ENCODE results near the gene PCNX4. TPM values are rescaled to one million over a fixed set of nuclear protein-coding genes. Genes with fewer than 3 reads are reported as not detected.

PCNX4 gene
- total RNA-seq, 2 experiments from 2014 or later: 26.3 to 26.9 TPM

GRCh38 chr14:60210703-60211102 lies 119.0 kb downstream of the PCNX4 start:
- Mint-ChIP-seq H3K27ac (no peak overlapping the region), H3K4me1 (ENCODE audit: low read depth) (peaks cover 10% of the 10 kb centered on the region), H3K36me3 (no peaks in the 10 kb centered on the region), H3K9me3 (peaks cover 3% of the 10 kb centered on the region), H3K27me3 (peaks cover 15% of the 10 kb centered on the region), H3K4me3 (no peak overlapping the region)
- intact Hi-C loops (cut with micrococcal nuclease): no loop called here
- DNase-seq: no peak
- ChIA-PET POLR2A (interaction anchor here (0.6 kb wide), 2 partner anchors 1706 to 1788 kb away, joined by 3 to 4 read pairs; no protein-coding TSS in a partner anchor), CTCF (interaction anchor here (1.7 kb wide), 1 partner anchor 27 kb away, joined by 5 read pairs; no protein-coding TSS in a partner anchor)

- Mint-ChIP-seq H3K4me1 (ENCODE audit: low read depth) (peaks cover 7% of the 10 kb centered on the region), H3K27me3 (peaks cover 14% of the 10 kb centered on the region), H3K4me3 (no peak overlapping the region), H3K27ac (no peak overlapping the region), H3K9me3 (peaks cover 3% of the 10 kb centered on the region), H3K36me3 (no peaks in the 10 kb centered on the region)
- DNase-seq: no peak
- CTCF ChIA-PET: interaction anchor here (1.7 kb wide), 1 partner anchor 28 kb away, joined by 5 read pairs; no protein-coding TSS in a partner anchor
- POLR2A ChIA-PET: interaction anchor here (0.6 kb wide), 1 partner anchor 1706 kb away, joined by 4 read pairs; no protein-coding TSS in a partner anchor
- intact Hi-C loops (cut with micrococcal nuclease): no loop called here
Observed at GRCh38 chr14:60211153-60211552, 119.4 kb downstream of the PCNX4 start.

- intact Hi-C loops (cut with micrococcal nuclease): no loop called here
- H3K4me3 Mint-ChIP-seq: no peak overlapping the region
- POLR2A ChIA-PET: no interaction called here
- H3K27me3 Mint-ChIP-seq: peaks cover 7% of the 10 kb centered on the region
- peaks cover 3% of the 10 kb centered on the region for H3K9me3 Mint-ChIP-seq
- no peak overlapping the region for H3K27ac Mint-ChIP-seq
- CTCF ChIA-PET: interaction anchor here (0.7 kb wide), 1 partner anchor 146 kb away, joined by 3 read pairs; no protein-coding TSS in a partner anchor
- no peaks in the 10 kb centered on the region for H3K4me1 Mint-ChIP-seq (ENCODE audit: low read depth)
- no peaks in the 10 kb centered on the region for H3K36me3 Mint-ChIP-seq
- DNase-seq: no peak
Observed at GRCh38 chr14:60212503-60213371, 121.0 kb downstream of the PCNX4 start.

- H3K27me3 Mint-ChIP-seq: peaks cover 3% of the 10 kb centered on the region
- H3K4me1 Mint-ChIP-seq (ENCODE audit: low read depth): no peaks in the 10 kb centered on the region
- ChIA-PET POLR2A (no interaction called here), CTCF (no interaction called here)
- no peak overlapping the region for H3K27ac Mint-ChIP-seq
- intact Hi-C loops (cut with micrococcal nuclease): no loop called here
- peaks cover 3% of the 10 kb centered on the region for H3K9me3 Mint-ChIP-seq
- H3K4me3 Mint-ChIP-seq: no peak overlapping the region
- no peak for DNase-seq
- H3K36me3 Mint-ChIP-seq: no peaks in the 10 kb centered on the region
Observed at GRCh38 chr14:60214003-60214402, 122.3 kb downstream of the PCNX4 start.

- H3K27ac Mint-ChIP-seq: no peak overlapping the region
- peaks cover 3% of the 10 kb centered on the region for H3K27me3 Mint-ChIP-seq
- no peak overlapping the region for H3K4me3 Mint-ChIP-seq
- H3K4me1 Mint-ChIP-seq (ENCODE audit: low read depth): no peaks in the 10 kb centered on the region
- peaks cover 3% of the 10 kb centered on the region for H3K9me3 Mint-ChIP-seq
- H3K36me3 Mint-ChIP-seq: no peaks in the 10 kb centered on the region
- POLR2A ChIA-PET: no interaction called here
- DNase-seq: no peak
- intact Hi-C loops (cut with micrococcal nuclease): no loop called here
- CTCF ChIA-PET: no interaction called here
Observed at GRCh38 chr14:60214415-60215126, 122.8 kb downstream of the PCNX4 start.

GRCh38 chr14:60215127-60215444 lies 123.4 kb downstream of the PCNX4 start:
- Mint-ChIP-seq H3K27me3 (peaks cover 1% of the 10 kb centered on the region), H3K36me3 (no peaks in the 10 kb centered on the region), H3K27ac (no peak overlapping the region), H3K4me1 (ENCODE audit: low read depth) (no peaks in the 10 kb centered on the region), H3K4me3 (no peak overlapping the region), H3K9me3 (peaks cover under 1% of the 10 kb centered on the region)
- intact Hi-C loops (cut with micrococcal nuclease): no loop called here
- ChIA-PET CTCF (interaction anchor here (0.7 kb wide), 1 partner anchor 21 kb away, joined by 3 read pairs; no protein-coding TSS in a partner anchor), POLR2A (no interaction called here)
- no peak for DNase-seq

- no peak for DNase-seq
- Mint-ChIP-seq H3K4me1 (ENCODE audit: low read depth) (peaks cover 4% of the 10 kb centered on the region), H3K9me3 (no peaks in the 10 kb centered on the region), H3K27ac (no peak overlapping the region), H3K4me3 (no peak overlapping the region), H3K27me3 (peaks cover 1% of the 10 kb centered on the region), H3K36me3 (no peaks in the 10 kb centered on the region)
- intact Hi-C loops (cut with micrococcal nuclease): no loop called here
- CTCF ChIA-PET: interaction anchor here (0.7 kb wide), 1 partner anchor 21 kb away, joined by 3 read pairs; no protein-coding TSS in a partner anchor
- POLR2A ChIA-PET: no interaction called here
Observed at GRCh38 chr14:60215520-60216420, 124.0 kb downstream of the PCNX4 start.

- H3K27me3 Mint-ChIP-seq: no peaks in the 10 kb centered on the region
- ChIA-PET POLR2A (no interaction called here), CTCF (no interaction called here)
- no peaks in the 10 kb centered on the region for H3K36me3 Mint-ChIP-seq
- H3K4me3 Mint-ChIP-seq: no peak overlapping the region
- DNase-seq: no peak
- intact Hi-C loops (cut with micrococcal nuclease): no loop called here
- H3K9me3 Mint-ChIP-seq: no peaks in the 10 kb centered on the region
- H3K27ac Mint-ChIP-seq: no peak overlapping the region
- H3K4me1 Mint-ChIP-seq (ENCODE audit: low read depth): peaks cover 7% of the 10 kb centered on the region
Observed at GRCh38 chr14:60217713-60218112, 126.0 kb downstream of the PCNX4 start.

Other genes starting within 250 kb of the PCNX4 start
- not detected for gene RTN1, start 221.1 kb upstream of the PCNX4 start, total RNA-seq
- gene LRRC9, start 171.8 kb upstream of the PCNX4 start, total RNA-seq: not detected
- 10 to 100 TPM; 70.3 to 74.7 TPM for gene DHRS7, start 73.5 kb downstream of the PCNX4 start, total RNA-seq
- 10 to 100 TPM; 44.0 to 47.3 TPM for gene PPM1A, start 157.3 kb downstream of the PCNX4 start, total RNA-seq